A549 (cell line): ENCODE measurements around the gene DGCR2. TPM values are rescaled to one million over a fixed set of nuclear protein-coding genes. Genes with fewer than 3 reads are reported as not detected.

ENCODE experiments used
- ATAC-seq, 2 experiments: fragments of 200-7000 bp in 1 of 2; fragments of >200 bp in 1 of 2; cut with Nextera tagmentation in 1 of 2; cut with Tn5 transposase in 1 of 2; 3 replicates each; pipeline versions ENCODE4 v1.8.0 to v1.9.1; 2018 to 2020; ENCODE audit warnings: mild to moderate bottlenecking in 1 of 2, moderate library complexity in 1 of 2
- CTCF ChIA-PET: fragments of 300-600 bp; sonication (Branson Sonifier 250); formaldehyde crosslinking; extraction: SDS; loops from one replicate; lab custom pipeline; 2021; ENCODE audit warnings: antibody characterized with exemption, inconsistent platforms; lab: Yijun Ruan, JAX
- POLR2A ChIA-PET: fragments of 350-600 bp; formaldehyde crosslinking; extraction: SDS; loops from one replicate; lab custom pipeline; 2021; ENCODE audit warnings: antibody characterized with exemption, inconsistent platforms; lab: Yijun Ruan, JAX
- DNase-seq, 2 experiments: peaks; one replicate each; pipeline versions ENCODE4 v3.0.0 to v3.0.0-alpha.2; 2011 to 2016; ENCODE audit warnings: low read depth in 1 of 2, low spot score in 1 of 2
- FAIRE-seq: peaks from 2 replicates; lab custom pipeline; 2011; peaks lifted over from hg19 to GRCh38; lab: Jason Lieb, UNC
- H3K27ac ChIP-seq, 2 experiments: fragments of >200 bp; sonication (Bioruptor Twin); formaldehyde crosslinking; 3 replicates each; pipeline ENCODE4 v1.5.1; 2016 to 2017
- H3K4me1 ChIP-seq: fragments of >200 bp; sonication (Bioruptor Twin); formaldehyde crosslinking; 3 replicates; pipeline ENCODE4 v1.6.1; 2016
- H3K4me2 ChIP-seq: fragments of >200 bp; sonication (Bioruptor Twin); formaldehyde crosslinking; 3 replicates; pipeline ENCODE4 v1.6.1; 2016
- H3K4me3 ChIP-seq: fragments of >200 bp; sonication (Bioruptor Twin); formaldehyde crosslinking; 3 replicates; pipeline ENCODE4 v1.5.1; 2016
- H3K9me3 ChIP-seq: fragments of >200 bp; sonication (Bioruptor Twin); formaldehyde crosslinking; 3 replicates; pipeline ENCODE4 v1.6.1; 2016
- ATOH8 ChIP-seq: fragments of 250-450 bp; sonication (Bioruptor Pico); IDR thresholded peaks from 2 replicates; pipeline ENCODE4 v1.5.0; 2020; ENCODE audit warnings: low read depth, mild to moderate bottlenecking, moderate library complexity
- CHD4 ChIP-seq: fragments of 200-600 bp; sonication (generic); IDR thresholded peaks from 2 replicates; pipeline ENCODE4 v1.6.1; 2016; ENCODE audit warnings: antibody characterized with exemption, mild to moderate bottlenecking, borderline replicate concordance
- E2F6 ChIP-seq: IDR thresholded peaks from 2 replicates; pipeline ENCODE4 v1.6.1; 2012; ENCODE audit warnings: low read depth, borderline replicate concordance
- ELK1 ChIP-seq: fragments of 150-350 bp; IDR thresholded peaks from 2 replicates; pipeline ENCODE4 v1.6.1; 2014; ENCODE audit warnings: low read depth, mild to moderate bottlenecking, low read length
- FOSL2 ChIP-seq, 2 experiments: fragments of 450-650 bp in 1 of 2; fragments of >200 bp in 1 of 2; sonication (Bioruptor Twin) in 1 of 2; formaldehyde crosslinking; IDR thresholded peaks; 2 replicates each; pipeline versions ENCODE4 v1.5.0 to v1.6.1; 2016 to 2020; ENCODE audit warnings: mild to moderate bottlenecking in 1 of 2, moderate library complexity in 1 of 2
- HES2 ChIP-seq: fragments of >200 bp; sonication (Bioruptor Twin); formaldehyde crosslinking; IDR thresholded peaks from 2 replicates; pipeline ENCODE4 v1.6.1; 2016
- HOXA7 ChIP-seq: fragments of 250-450 bp; sonication (Bioruptor Pico); IDR thresholded peaks from 2 replicates; pipeline ENCODE4 v1.5.0; 2020; ENCODE audit warnings: mild to moderate bottlenecking, moderate library complexity
- JUN ChIP-seq, 2 experiments: fragments of >200 bp; sonication (Bioruptor Twin); formaldehyde crosslinking; IDR thresholded peaks; 2 replicates in 1 of 2; 3 replicates in 1 of 2; pipeline ENCODE4 v1.6.1; 2016 to 2017
- KDM1A ChIP-seq: fragments of 200-600 bp; sonication (generic); IDR thresholded peaks from 2 replicates; pipeline ENCODE4 v1.6.1; 2016; ENCODE audit warnings: low read depth, mild to moderate bottlenecking
- MAX ChIP-seq: IDR thresholded peaks from 2 replicates; pipeline ENCODE4 v1.6.1; 2012
- NPAS2 ChIP-seq: fragments of 250-450 bp; sonication (Bioruptor Pico); IDR thresholded peaks from 2 replicates; pipeline ENCODE4 v1.8.0; 2022; ENCODE audit warnings: mild to moderate bottlenecking, moderate library complexity, borderline replicate concordance
- PBX3 ChIP-seq: IDR thresholded peaks from 2 replicates; pipeline ENCODE4 v1.6.1; 2012
- POLR2A ChIP-seq: IDR thresholded peaks from 2 replicates; pipeline ENCODE4 v1.6.1; 2012; ENCODE audit warnings: mild to moderate bottlenecking, low read length
- RAD21 ChIP-seq, 2 experiments: fragments of >200 bp in 1 of 2; sonication (Bioruptor Twin) in 1 of 2; formaldehyde crosslinking in 1 of 2; IDR thresholded peaks in 1 of 2; conservative IDR thresholded peaks in 1 of 2; 2 replicates in 1 of 2; 3 replicates in 1 of 2; pipeline ENCODE4 v1.6.1; 2012 to 2018; ENCODE audit warnings: inconsistent platforms in 1 of 2
- RARB ChIP-seq: fragments of 250-450 bp; sonication (Bioruptor Pico); IDR thresholded peaks from 2 replicates; pipeline ENCODE4 v1.8.0; 2021; ENCODE audit warnings: mild to moderate bottlenecking, moderate library complexity
- TFCP2L1 ChIP-seq: fragments of 250-450 bp; sonication (Bioruptor Pico); IDR thresholded peaks from 2 replicates; pipeline ENCODE4 v1.5.0; 2021; ENCODE audit warnings: mild to moderate bottlenecking
- TP53 ChIP-seq: fragments of 250-450 bp; sonication (Bioruptor Pico); IDR thresholded peaks from 2 replicates; pipeline ENCODE4 v1.5.0; 2021; ENCODE audit warnings: mild to moderate bottlenecking, moderate library complexity
- ZFP36 ChIP-seq: fragments of 450-650 bp; IDR thresholded peaks from 2 replicates; pipeline ENCODE4 v1.6.1; 2014; ENCODE audit warnings: borderline replicate concordance; ENCODE audit not compliant: partially characterized antibody
- ZNF302 ChIP-seq: fragments of 250-450 bp; sonication (Bioruptor Pico); IDR thresholded peaks from 2 replicates; pipeline ENCODE4 v1.9.0; 2021; ENCODE audit warnings: inconsistent platforms, mild to moderate bottlenecking, moderate library complexity
- WGBS: methylation state at CpG from one replicate; pipeline ENCODE4 v1.1.6; 2017; ENCODE audit errors: missing lambda C conversion rate; 5-methylcytosine and 5-hydroxymethylcytosine counted together
- polyA plus RNA-seq, 4 experiments: library from polyadenylated mRNA; depleted of rRNA in 3 of 4; stranded (reverse); fragments of >200 nt; fragmentation: RNase III in 1 of 4; extraction: RNeasy Plus Mini Kit Qiagen cat#74134 plus additional on column Dnase treatment in 1 of 4; gene quantifications; 2 replicates in 3 of 4; 3 replicates in 1 of 4; pipeline ENCODE4 v1.2.3, GENCODE V29; 2011 to 2017

Gene DGCR2
- polyA plus RNA-seq, 2 of the 4 experiments (the other 2 are of a cell fraction): 10.6 to 17.9 TPM

GRCh38 chr22:19063581-19064353 lies 58.4 kb downstream of the DGCR2 start:
- Histone ChIP-seq H3K4me3 (no peak overlapping the region), H3K9me3 (no peaks in the 10 kb centered on the region), H3K4me1 (peaks cover 13% of the 10 kb centered on the region), H3K4me2 (no peak overlapping the region), H3K27ac (no peak overlapping the region)
- CTCF ChIA-PET: no interaction called here
- TF ChIP-seq RAD21 (conservative IDR thresholded peaks at IDR 0.05 in 1 of 2, IDR thresholded peaks at IDR 0.05 in 1 of 2): no peak
- POLR2A ChIA-PET: no interaction called here
- 98% methylated on average over 6 of the region's 8 CpGs for WGBS
- ATAC-seq (no peak), DNase-seq (no peak), FAIRE-seq (no peak)

GRCh38 chr22:19062943-19063308 lies 59.3 kb downstream of the DGCR2 start:
- POLR2A ChIA-PET: no interaction called here
- Histone ChIP-seq H3K9me3 (no peaks in the 10 kb centered on the region), H3K4me3 (no peak overlapping the region), H3K4me1 (peaks cover 13% of the 10 kb centered on the region), H3K4me2 (no peak overlapping the region), H3K27ac (no peak overlapping the region)
- CTCF ChIA-PET: no interaction called here
- TF ChIP-seq ELK1 (no peak), CHD4 (no peak), TP53 (CRISPR knock-in tag) (no peak), ZNF302 (CRISPR knock-in tag) (no peak), TFCP2L1 (CRISPR knock-in tag) (no peak)
- 93% methylated on average over 5 of the region's 8 CpGs for WGBS
- FAIRE-seq: no peak
- no peak for ATAC-seq
- no peak for DNase-seq

GRCh38 chr22:19062139-19062942 lies 59.9 kb downstream of the DGCR2 start:
- Histone ChIP-seq H3K9me3 (no peaks in the 10 kb centered on the region), H3K4me1 (peaks cover 13% of the 10 kb centered on the region), H3K4me2 (no peak overlapping the region), H3K4me3 (no peak overlapping the region), H3K27ac (no peak overlapping the region)
- DNase-seq (no peak), FAIRE-seq (no peak), ATAC-seq (no peak)
- TF ChIP-seq RARB (CRISPR knock-in tag): no peak
- no peak for TF ChIP-seq HOXA7 (CRISPR knock-in tag)
- no peak for TF ChIP-seq PBX3
- TF ChIP-seq ATOH8 (CRISPR knock-in tag): no peak
- POLR2A ChIA-PET: no interaction called here
- CTCF ChIA-PET: interaction anchor here (1.1 kb wide), 1 partner anchor 13 kb away, joined by 3 read pairs; no protein-coding TSS in a partner anchor
- 86% methylated on average over 10 of the region's 12 CpGs for WGBS

GRCh38 chr22:19061471-19062138 lies 60.6 kb downstream of the DGCR2 start:
- Histone ChIP-seq H3K4me2 (no peak overlapping the region), H3K27ac (no peak overlapping the region), H3K9me3 (no peaks in the 10 kb centered on the region), H3K4me1 (peaks cover 13% of the 10 kb centered on the region), H3K4me3 (no peak overlapping the region)
- no peak for DNase-seq
- ChIA-PET POLR2A (no interaction called here), CTCF (interaction anchor here (1.1 kb wide), 1 partner anchor 12 kb away, joined by 3 read pairs; no protein-coding TSS in a partner anchor)
- no peak for ATAC-seq
- WGBS: 96% methylated on average over 5 of the region's 6 CpGs
- FAIRE-seq: no peak
- no peak for TF ChIP-seq RAD21 (conservative IDR thresholded peaks at IDR 0.05 in 1 of 2, IDR thresholded peaks at IDR 0.05 in 1 of 2)
- no peak for TF ChIP-seq HES2
- TF ChIP-seq ZFP36: no peak
- TF ChIP-seq PBX3: no peak
- no peak for TF ChIP-seq MAX
- TF ChIP-seq KDM1A: no peak
- no peak for TF ChIP-seq NPAS2 (CRISPR knock-in tag)
- TF ChIP-seq POLR2A: no peak
- no peak for TF ChIP-seq E2F6
- no peak for TF ChIP-seq FOSL2 (IDR thresholded peaks at IDR 0.05)
- no peak for TF ChIP-seq FOSL2 (CRISPR knock-in tag; IDR thresholded peaks at IDR 0.05)
- TF ChIP-seq JUN (IDR thresholded peaks at IDR 0.05): no peak
